ENCODE results near the gene FMN1.
A peak's percentile ranks its signal among the peaks of the same experiment; 100 is the strongest.

The FMN1 gene

DNA sequence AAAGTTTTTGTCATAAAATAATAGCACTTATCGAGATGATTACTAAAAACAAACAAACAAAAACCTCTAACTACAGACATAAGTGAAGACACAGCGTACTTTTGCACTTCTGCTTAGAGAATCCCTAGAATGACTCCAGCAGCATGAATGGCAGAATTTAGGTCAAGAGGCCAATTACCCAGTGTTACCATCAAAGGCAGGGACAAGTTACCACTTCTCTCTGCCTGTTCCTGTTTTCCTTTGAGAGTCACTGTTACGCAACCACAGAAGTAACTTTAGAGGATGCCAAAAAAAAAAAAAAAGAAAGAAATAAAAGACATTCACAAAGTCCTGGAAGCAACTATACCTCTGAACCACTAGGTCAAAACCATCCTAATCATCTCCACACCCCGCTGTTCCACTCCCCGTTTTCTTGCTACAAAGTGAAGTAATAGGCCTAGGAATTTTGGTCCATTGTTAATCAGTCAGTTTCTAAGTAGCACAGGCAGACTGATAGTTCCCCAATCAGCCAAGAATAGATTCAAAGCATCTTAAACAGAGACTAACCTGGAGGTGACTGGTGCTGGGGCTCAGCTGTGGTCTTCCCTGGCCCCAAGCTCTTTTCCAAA, 41.9 kb downstream of the FMN1 start:
- no peak for DNase-seq

DNA sequence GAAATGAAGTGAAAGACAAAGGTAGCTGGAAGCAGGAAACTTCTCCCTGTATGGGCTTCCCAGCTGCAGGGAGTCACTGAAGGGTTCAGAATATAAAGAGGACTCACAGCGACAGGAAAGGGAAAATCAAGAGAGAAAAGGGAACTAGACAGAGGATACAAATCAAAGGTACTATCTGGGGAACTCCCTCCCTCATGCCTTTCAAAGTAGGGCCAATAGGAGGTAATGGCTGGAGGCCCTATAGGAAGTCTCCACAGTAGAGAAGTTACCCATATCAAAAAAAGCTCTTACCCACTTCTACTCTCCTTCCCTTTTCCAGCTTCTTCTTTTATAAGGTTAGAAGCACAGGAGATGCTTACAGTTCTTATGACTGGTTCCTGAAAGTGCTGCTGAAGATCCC, 43.5 kb downstream of the FMN1 start:
- DNase-seq, result no peak

DNA sequence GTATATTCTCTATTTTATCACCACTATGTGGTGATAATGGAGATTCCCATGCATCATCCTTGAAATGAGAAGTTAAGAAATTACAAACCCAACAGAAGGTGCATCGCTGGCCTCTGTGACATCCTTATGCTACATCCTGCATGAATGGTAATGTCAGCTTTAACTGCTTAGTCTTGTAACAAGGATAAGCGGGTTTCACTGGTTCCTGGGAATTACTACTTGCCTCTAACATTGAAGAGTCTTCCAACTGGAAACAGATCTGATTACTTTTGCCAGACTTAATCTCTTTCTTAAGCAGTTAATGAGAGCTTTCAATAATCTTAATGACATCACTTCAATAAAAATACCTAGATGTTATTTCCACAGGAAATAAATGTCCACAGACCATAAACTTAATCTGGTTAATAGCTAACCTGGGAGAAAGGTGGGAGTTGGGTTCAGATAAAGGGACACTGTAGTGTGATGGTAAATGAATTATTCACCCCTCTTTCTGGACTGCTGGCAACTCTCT, 44.0 kb downstream of the FMN1 start:
- no peak for DNase-seq

DNA sequence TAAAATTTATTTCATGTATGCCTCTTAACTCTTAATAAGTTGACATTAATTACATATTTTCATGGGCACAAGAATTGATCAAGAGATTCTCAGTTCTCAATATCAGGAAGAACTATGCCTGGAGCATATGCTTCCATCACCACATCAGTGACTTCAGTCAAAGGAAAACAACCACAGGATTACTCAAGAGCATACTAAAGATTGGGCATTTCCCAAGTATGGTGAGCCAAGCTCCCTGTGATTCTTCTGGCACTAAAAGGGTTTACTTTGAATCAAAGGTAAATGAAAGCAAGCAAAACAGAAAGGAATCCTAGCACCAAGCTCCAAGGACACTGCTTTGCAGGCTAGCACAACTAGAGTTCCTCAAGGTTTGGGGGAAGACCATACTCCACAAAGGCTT, 44.6 kb downstream of the FMN1 start:
- no peak for DNase-seq

DNA sequence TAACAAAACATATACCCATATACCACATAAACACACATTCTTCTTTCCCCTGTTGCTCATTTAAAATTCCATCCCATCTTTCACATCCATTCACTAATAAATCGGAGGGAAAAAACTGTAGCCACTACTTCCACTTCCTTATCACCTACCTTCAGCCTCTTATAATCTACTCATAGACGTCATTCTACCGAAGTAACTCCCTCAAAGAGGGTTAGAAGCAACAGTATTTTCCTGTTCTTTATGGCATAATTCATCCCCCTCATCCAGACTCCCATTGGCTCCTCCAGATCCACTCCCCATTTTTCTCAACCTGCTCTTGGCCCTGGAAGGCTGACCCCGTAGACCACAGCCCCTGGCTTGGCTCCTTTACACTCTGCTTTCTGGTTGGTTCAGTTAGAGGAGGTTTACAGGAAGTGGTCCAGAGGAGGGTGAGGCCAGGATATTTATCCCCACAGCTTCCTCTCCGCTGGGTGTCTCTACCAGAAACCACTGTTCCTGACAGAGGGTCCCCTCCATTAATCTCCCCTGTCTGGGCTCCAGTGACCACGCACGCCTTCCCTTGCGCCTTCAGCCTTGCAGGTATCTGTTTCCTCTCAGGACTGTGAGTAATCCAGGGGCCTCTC, 46.3 kb downstream of the FMN1 start:
- DNase-seq, result no peak

DNA sequence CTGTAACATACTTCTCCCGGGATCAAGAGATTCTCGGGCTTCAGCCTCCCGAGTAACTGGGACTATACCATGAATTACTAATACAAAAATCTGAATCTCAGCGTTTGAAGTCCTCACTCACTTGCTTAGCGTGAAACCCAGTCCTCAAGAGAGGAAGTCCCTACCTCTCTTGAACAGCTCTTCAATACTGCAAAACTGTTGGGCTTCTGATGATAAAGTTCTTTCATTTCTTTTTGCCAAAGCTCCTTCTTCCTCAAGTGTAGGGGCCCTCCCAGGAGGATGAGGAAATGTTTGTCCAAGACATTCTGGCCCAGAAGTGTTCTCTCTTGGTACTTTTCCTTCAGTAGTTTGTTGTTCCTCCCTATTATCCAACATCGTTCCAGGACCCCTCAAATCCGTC, 48.5 kb downstream of the FMN1 start:
- DNase-seq, result no peak

DNA sequence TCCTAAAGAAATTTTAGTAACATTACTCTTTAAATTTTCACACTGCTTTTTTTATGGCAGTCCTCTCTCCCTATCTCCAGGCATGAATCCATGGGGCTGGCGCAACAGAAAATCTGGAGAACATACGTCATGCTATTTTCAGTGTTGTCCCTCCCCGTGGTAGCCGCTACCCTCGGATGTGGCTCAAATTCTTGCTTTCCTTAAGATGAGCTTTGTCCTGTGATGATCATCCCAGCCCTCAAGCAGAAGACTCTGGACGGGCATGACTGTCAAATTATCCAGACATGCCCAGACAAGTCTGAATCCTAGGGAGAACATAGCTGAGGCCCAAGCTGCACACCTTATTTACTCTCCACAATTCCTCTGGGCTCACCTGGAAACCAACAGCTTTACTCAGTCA, 49.1 kb downstream of the FMN1 start:
- no peak for DNase-seq

DNA sequence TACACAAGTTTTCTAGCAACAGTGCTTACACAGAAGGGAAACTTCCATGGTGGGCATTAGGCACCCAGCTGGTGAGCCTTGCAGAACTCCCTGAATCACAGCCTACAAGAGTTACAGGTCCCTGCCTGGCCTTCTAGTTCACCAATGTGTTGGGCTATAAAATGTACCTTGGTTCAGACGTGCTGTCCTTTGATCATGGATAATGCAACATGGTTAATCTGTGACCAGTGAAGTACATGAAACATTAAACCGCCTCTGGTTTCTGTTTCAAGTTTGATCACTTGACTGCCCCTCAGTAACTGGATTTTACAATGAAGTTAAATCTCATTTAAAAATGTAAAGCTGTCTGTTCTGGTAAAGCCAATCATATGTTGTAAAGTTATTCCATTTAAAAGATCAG, 51.8 kb downstream of the FMN1 start:
- DNase-seq, result no peak

DNA sequence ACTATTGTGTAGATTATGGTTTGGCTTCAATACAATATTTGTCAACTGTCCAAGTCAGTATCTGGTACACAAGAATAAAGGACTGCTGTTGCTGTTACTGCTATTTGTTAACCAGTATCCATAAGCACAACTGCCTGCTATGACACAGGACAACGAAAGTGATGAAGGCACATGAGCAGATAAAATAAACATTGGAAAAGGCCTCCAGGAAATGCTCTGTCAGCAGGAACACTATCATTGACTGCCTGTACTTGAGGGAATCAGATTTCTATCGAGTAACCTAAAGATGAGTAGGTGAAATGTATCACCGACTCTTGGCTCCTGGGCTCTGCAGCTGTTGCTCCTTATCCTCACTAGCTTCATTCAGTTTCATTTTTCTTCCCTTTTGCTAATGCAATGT, 56.5 kb downstream of the FMN1 start:
- DNase-seq, result no peak

DNA sequence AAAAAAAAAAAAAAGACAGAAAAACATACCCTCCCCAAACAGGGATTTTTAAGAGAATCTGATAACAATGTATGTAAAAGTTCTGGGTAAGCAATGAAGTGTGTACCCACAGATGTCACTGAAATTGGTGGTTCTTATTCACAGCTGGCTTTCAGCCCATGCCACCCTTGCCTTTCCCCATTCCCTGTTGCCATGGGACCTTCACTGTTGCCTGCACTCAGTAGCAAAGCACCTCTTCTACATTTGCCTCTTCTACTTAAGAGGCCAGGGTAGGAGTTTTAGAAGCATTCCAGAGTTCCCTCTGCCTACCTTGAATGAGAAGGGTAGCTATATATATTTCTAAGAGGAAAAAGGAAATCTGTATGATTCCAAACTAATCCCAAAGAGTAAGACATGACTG, 57.4 kb downstream of the FMN1 start:
- DNase-seq, result no peak

DNA sequence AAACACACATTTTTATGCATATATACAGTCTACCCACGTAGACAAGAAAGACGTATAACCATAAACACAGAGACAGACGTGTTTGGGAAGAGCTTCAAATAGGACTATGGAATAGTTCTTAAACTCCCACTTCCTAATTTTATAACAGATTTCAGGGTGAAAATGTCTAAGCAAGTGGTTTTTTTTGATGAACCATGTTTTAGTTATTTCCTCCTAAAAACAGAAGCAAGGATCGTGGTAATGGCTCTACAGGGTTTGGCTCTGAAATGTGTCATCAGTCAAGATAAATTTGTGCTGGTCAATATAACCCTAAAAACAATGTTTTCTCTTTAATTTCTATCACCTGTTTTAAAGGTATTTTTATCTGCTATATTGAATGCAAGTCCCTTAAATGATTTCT, 58.2 kb downstream of the FMN1 start:
- DNase-seq, result no peak

DNA sequence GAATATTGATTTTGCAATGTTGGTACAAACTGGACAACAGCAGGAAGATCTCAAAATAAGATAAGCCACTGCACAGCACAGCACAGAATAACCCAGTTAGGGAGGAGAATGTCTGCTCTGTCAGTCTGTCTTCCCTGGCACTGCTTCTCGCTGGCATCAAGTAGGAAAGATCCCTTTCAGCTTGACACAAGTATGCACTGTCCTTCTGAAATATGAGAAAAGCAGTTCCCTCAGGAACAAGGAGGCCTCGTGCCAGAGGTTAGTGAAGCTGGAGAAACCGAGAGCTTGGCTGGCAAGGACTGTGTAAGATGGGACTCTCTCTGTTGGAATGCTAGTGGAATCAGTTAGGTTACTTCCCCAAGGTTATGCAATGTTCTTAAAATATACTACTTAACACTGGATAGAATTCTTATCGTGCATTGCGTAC, 59.1 kb downstream of the FMN1 start:
- DNase-seq, result no peak

DNA sequence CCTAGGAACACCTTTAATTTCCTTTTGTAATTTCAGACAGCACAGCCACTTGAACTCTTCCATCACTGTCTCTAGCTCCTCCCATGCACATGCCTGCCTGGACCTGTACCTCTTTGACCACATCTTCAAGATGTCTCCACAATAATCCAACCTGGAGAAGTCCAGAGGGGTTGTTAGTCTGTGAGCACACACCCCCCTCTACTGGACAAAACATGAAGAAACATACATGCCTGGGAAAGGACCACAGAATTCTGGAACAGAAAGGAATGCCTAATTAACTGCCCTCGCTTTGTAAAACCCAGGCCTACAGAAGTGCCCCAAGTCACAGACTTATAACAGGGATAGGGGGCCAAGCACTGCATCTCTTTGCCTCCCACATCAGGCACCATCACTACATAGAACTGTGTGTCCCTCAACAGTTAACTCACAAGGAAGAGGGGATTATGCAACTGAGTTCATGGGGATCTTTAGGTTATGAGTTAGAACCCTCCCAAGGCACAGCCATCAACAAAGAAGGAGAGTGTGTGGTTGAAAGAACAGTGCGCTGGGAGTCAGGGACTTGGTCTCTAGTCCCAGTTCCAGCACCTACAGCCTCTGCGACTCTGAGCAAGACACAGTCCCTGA, 61.7 kb downstream of the FMN1 start:
- DNase-seq, result no peak

DNA sequence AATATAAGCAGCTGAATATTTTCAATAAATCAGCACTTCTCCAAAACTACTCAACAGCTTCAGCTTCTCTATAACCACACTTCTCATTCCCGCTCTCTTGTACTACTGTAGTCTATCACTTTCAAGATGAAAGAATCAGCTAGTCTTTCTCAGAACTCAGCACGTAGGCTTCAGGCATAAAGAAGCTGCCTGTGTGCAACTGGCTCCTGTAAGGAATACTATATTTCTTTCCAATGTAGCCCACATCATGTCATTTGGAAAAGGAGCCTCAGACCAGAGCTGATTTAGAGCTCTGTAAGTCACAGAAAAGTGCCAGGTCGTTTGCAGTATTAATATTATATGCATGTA, 62.3 kb downstream of the FMN1 start:
- DNase-seq, result no peak

DNA sequence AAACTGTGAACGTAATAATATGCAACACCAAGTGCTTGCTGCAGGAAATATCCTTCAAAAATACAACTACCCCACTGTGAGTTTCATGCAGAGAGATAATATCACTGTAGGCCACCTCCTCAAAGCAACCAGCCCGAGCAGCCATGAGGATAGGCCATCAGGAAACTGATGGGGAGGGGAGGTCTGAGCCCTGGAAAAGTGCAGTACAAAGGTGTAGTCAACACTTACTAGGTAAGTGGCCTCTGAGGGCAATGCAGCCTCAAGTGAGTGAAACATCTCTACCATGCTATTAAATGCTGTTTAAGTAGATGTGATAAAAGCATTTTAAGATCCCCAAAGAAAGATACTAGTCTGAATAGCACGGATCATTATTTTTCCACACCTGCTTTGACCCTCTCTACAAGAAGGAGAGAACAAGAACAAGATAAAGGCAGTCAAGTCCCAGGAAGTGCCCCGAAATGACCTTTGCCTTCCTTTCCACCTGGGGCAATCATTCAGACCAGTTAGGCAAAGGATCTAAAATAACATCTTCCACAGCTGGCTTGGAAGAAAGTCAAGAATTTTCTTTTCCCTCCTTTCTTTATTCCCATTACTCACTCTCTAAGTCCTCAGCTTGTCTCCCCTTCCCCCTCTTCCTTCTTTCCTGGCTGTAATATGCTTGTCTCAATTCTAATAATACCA, 62.8 kb downstream of the FMN1 start:
- no peak for DNase-seq

DNA sequence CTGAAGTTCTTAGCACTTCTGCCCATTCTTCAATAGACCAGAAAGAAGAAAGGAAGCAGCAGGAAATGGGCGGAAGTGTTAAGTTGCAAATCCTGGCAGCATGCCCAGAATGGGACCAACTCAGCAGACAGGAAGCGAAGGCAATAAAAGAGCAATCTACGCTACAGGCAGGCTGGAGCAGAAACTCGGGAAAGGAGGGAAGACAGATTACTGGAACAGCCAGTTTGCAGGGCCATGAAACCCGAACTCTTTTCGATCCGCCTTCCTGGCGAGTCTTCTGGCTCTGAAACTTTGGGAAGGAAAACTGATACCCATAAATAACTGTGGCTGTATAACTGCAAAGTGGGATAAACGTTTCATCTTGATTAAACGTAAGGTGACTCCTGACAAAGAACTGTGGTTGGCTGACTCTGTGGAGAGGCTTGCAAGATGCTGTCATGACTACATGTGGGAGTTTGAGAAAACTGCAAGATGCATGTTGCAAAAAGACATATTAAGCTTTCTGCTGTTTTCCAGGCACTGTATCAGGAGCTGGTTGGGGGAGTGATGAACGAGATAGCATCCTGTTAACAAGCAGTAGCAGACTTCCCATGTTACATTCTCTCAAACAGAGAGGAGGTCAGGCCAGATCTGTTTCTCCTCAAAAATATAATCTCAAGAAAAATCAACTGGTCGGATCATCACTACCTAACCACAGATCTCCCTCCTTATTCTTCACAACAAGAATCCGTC, 67.8 kb downstream of the FMN1 start:
- DNase-seq, result peak; percentile 44

DNA sequence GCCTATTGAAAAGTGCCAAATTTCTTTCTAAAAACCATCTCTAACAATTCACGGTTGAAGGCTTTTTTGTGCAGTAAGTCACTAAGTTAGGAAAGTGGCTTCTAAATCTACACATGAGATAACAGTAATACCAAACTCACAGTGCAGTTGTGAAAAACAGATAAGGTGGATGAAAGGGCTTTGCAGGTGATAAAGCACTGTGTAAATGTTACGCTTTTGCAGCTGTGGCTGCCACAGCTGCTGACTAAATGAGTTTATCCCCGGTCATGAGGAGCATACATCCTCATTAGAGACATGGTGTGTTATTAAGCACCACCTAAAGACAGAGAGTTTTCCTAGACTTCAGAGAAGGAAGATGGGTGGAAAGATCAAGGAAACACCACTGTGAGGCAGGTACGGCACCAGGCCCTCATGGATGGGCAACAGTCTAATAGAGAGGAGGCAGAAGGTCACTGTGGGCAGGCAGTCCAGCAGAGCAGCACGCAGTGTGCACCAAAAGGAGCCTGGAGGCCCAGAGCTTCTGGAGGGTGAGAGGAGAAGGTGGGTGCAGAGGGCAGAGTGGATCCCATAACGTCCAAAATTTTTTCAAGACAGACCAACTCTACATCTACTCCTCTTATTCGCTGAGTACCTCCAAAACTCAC, 68.5 kb downstream of the FMN1 start:
- no peak for DNase-seq

DNA sequence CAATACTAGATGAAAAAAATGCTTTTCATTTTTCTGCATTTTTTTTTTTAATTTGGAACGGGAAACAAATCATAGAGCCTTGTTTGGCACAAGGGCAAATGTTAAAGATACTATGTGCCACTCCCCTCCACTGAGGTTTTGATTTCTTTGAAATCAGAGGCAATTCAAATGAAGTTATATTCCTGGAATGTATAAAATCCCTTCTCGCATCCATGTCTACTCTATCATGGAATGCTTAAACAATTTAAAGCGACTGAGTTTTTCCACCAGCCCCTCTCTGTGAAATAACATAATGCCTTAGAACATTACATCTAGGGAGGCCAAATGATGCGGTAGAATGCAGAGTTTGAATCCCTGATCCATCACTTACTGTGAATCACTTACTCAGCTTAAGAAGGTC, 69.7 kb downstream of the FMN1 start:
- DNase-seq, result no peak

DNA sequence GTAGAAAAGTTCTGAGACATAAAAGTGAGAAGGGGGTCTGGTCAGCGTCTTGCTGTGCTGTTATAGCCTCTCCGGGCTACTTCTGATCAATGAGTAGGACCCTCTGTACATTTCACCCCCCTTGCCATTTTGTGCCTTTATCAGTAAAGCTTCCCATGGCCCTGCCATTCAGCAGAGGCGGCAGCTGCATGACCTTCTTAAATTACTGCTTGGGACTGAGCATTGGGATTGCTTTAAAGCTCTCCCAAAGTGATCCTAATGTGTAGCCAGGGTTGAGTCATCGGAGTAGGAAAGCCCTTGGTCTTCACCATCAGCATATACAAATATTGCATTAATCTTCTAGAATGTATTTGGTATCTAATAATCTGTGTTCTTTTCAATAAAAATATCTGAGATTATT, 70.2 kb downstream of the FMN1 start:
- DNase-seq, result no peak

DNA sequence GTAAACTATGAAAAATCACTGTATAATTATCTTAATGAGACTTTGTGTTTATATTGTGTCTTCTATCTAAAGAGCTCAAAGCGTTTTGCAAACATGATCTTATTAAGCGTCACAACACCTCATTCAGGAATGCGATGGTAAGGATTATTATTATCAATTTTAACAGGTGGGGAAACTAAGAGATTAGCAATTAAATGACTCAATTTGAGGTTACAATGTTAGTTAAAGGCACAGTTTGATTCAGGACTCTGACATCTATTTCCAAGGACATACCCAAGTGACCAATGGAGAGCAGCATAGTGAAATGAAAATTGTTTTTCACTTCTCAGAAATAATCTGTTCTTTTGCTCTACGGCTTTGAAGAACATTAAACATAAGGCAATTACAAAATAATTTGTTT, 74.6 kb downstream of the FMN1 start:
- no peak for DNase-seq

DNA sequence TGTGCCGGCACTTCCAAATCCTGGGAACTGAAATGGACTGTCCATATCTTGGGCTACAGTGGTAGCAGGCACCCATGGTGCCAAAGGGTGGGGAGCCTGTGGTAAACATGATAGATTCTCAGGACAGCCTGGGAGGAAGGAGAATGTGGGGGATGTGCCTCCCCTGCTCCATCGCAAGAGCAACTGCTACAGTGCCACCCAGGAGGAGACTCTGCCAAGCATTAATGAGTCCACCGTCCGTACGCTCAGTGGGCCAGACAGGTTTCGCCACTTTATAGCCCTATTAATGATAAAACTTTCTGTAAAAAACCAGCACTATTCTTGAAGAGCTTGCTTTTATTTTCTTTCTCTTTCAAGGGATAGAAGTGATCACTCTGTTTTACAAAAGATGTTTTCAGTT, 75.2 kb downstream of the FMN1 start:
- no peak for DNase-seq

DNA sequence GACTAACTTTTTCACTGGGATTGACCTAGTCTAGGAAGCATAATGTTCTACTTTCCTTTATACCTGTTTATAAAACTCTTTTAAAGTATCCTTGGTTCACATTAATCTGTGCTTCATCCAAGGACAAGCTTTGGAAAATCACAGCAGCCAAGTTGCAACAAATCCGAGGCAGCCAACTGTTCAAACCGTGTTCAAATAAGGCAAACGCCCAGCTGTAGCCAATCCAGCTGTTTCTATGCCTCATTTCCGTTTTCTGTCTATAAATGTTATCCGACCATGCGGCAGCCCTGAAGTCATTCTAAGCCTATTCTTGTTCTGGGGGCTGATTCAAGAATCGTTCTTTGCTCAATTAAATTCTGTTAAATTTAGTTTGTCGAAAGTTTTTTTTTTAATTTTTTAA, 78.3 kb downstream of the FMN1 start:
- DNase-seq, result no peak

Measured in activated T-cell treated with anti-CD3 and anti-CD28 coated beads for 4 hours (primary cell).